Stimulated activated memory B cell treated with anti-CD40 and anti-IgM and Interleukin-4, amounts not matched to agents 10 μg/mL and 1 μg/mL and 100 μg/mL, for 72 hours (primary cell): ENCODE data around the gene SLC15A4.

Source experiments
- ATAC-seq: fragments of 150-1000 bp; cut with Tn5 transposase; 2 replicates; pipeline ENCODE4 v1.10.0; 2021
- H3K27ac Mint-ChIP-seq: one replicate; pipeline ENCODE4 v1.8.0; 2022; ENCODE audit warnings: mild to moderate bottlenecking, mixed read lengths
- H3K27me3 Mint-ChIP-seq: one replicate; pipeline ENCODE4 v1.8.0; 2022; ENCODE audit warnings: mixed read lengths
- H3K36me3 Mint-ChIP-seq: one replicate; pipeline ENCODE4 v1.8.0; 2022; ENCODE audit warnings: mixed read lengths
- H3K4me1 Mint-ChIP-seq: one replicate; pipeline ENCODE4 v1.8.0; 2022; ENCODE audit warnings: mixed read lengths
- H3K4me3 Mint-ChIP-seq: one replicate; pipeline ENCODE4 v1.8.0; 2022; ENCODE audit warnings: mild to moderate bottlenecking, moderate library complexity, mixed read lengths
- H3K9me3 Mint-ChIP-seq: one replicate; pipeline ENCODE4 v1.8.0; 2022; ENCODE audit warnings: mixed read lengths

Gene SLC15A4

GRCh38 chr12:128779901-128780300 lies 43.9 kb downstream of the SLC15A4 start:
- Mint-ChIP-seq H3K36me3 (no peaks in the 10 kb centered on the region), H3K4me1 (peaks cover 23% of the 10 kb centered on the region), H3K27me3 (no peaks in the 10 kb centered on the region), H3K4me3 (no peak overlapping the region), H3K27ac (no peak overlapping the region), H3K9me3 (peaks cover 2% of the 10 kb centered on the region)
- ATAC-seq, result no peak

GRCh38 chr12:128772249-128772648 lies 51.5 kb downstream of the SLC15A4 start:
- H3K4me3 Mint-ChIP-seq, result no peak overlapping the region
- H3K27me3 Mint-ChIP-seq, result peaks cover 13% of the 10 kb centered on the region
- no peaks in the 10 kb centered on the region for H3K36me3 Mint-ChIP-seq
- no peak for ATAC-seq
- H3K27ac Mint-ChIP-seq, result no peak overlapping the region
- no peaks in the 10 kb centered on the region for H3K4me1 Mint-ChIP-seq
- no peaks in the 10 kb centered on the region for H3K9me3 Mint-ChIP-seq

GRCh38 chr12:128771681-128772080 lies 52.1 kb downstream of the SLC15A4 start:
- H3K4me3 Mint-ChIP-seq, result no peak overlapping the region
- H3K9me3 Mint-ChIP-seq, result no peaks in the 10 kb centered on the region
- H3K4me1 Mint-ChIP-seq, result no peaks in the 10 kb centered on the region
- peaks cover 19% of the 10 kb centered on the region for H3K27me3 Mint-ChIP-seq
- ATAC-seq, result no peak
- no peaks in the 10 kb centered on the region for H3K36me3 Mint-ChIP-seq
- H3K27ac Mint-ChIP-seq, result no peak overlapping the region

GRCh38 chr12:128767518-128767917 lies 56.2 kb downstream of the SLC15A4 start:
- H3K9me3 Mint-ChIP-seq, result no peaks in the 10 kb centered on the region
- no peak for ATAC-seq
- H3K36me3 Mint-ChIP-seq, result no peaks in the 10 kb centered on the region
- H3K4me3 Mint-ChIP-seq, result no peak overlapping the region
- H3K4me1 Mint-ChIP-seq, result no peaks in the 10 kb centered on the region
- no peak overlapping the region for H3K27ac Mint-ChIP-seq
- peaks cover 54% of the 10 kb centered on the region for H3K27me3 Mint-ChIP-seq

GRCh38 chr12:128766738-128767501 lies 56.8 kb downstream of the SLC15A4 start:
- no peaks in the 10 kb centered on the region for H3K4me1 Mint-ChIP-seq
- peaks cover 60% of the 10 kb centered on the region for H3K27me3 Mint-ChIP-seq
- no peak overlapping the region for H3K4me3 Mint-ChIP-seq
- H3K36me3 Mint-ChIP-seq, result no peaks in the 10 kb centered on the region
- H3K27ac Mint-ChIP-seq, result no peak overlapping the region
- no peak for ATAC-seq
- no peaks in the 10 kb centered on the region for H3K9me3 Mint-ChIP-seq

- ATAC-seq, result no peak
- H3K27ac Mint-ChIP-seq, result no peak overlapping the region
- no peak overlapping the region for H3K4me3 Mint-ChIP-seq
- H3K36me3 Mint-ChIP-seq, result no peaks in the 10 kb centered on the region
- H3K9me3 Mint-ChIP-seq, result no peaks in the 10 kb centered on the region
- peaks cover 76% of the 10 kb centered on the region for H3K27me3 Mint-ChIP-seq
- H3K4me1 Mint-ChIP-seq, result no peaks in the 10 kb centered on the region
Observed at GRCh38 chr12:128763395-128763794, 60.4 kb downstream of the SLC15A4 start.

- H3K4me1 Mint-ChIP-seq, result no peaks in the 10 kb centered on the region
- H3K4me3 Mint-ChIP-seq, result no peak overlapping the region
- H3K27ac Mint-ChIP-seq, result no peak overlapping the region
- ATAC-seq, result no peak
- peaks cover 65% of the 10 kb centered on the region for H3K27me3 Mint-ChIP-seq
- no peaks in the 10 kb centered on the region for H3K9me3 Mint-ChIP-seq
- H3K36me3 Mint-ChIP-seq, result no peaks in the 10 kb centered on the region
Observed at GRCh38 chr12:128761379-128761790, 62.4 kb downstream of the SLC15A4 start.

GRCh38 chr12:128755566-128755965 lies 68.2 kb downstream of the SLC15A4 start:
- Mint-ChIP-seq H3K4me1 (no peaks in the 10 kb centered on the region), H3K36me3 (no peaks in the 10 kb centered on the region), H3K9me3 (no peaks in the 10 kb centered on the region), H3K27ac (no peak overlapping the region), H3K27me3 (peaks cover 24% of the 10 kb centered on the region), H3K4me3 (no peak overlapping the region)
- ATAC-seq, result no peak

GRCh38 chr12:128754275-128754674 lies 69.5 kb downstream of the SLC15A4 start:
- Mint-ChIP-seq H3K36me3 (no peaks in the 10 kb centered on the region), H3K4me1 (no peaks in the 10 kb centered on the region), H3K27ac (no peak overlapping the region), H3K9me3 (no peaks in the 10 kb centered on the region), H3K4me3 (no peak overlapping the region), H3K27me3 (peaks cover 15% of the 10 kb centered on the region)
- ATAC-seq, result no peak

GRCh38 chr12:128753438-128753837 lies 70.3 kb downstream of the SLC15A4 start:
- Mint-ChIP-seq H3K4me1 (no peaks in the 10 kb centered on the region), H3K27ac (no peak overlapping the region), H3K36me3 (no peaks in the 10 kb centered on the region), H3K27me3 (peaks cover 15% of the 10 kb centered on the region), H3K9me3 (no peaks in the 10 kb centered on the region), H3K4me3 (no peak overlapping the region)
- ATAC-seq, result no peak

GRCh38 chr12:128752386-128752785 lies 71.4 kb downstream of the SLC15A4 start:
- no peak overlapping the region for H3K27ac Mint-ChIP-seq
- H3K4me3 Mint-ChIP-seq, result no peak overlapping the region
- H3K4me1 Mint-ChIP-seq, result no peaks in the 10 kb centered on the region
- no peak for ATAC-seq
- H3K27me3 Mint-ChIP-seq, result peaks cover 15% of the 10 kb centered on the region
- H3K36me3 Mint-ChIP-seq, result no peaks in the 10 kb centered on the region
- H3K9me3 Mint-ChIP-seq, result no peaks in the 10 kb centered on the region

GRCh38 chr12:128747441-128747840 lies 76.3 kb downstream of the SLC15A4 start:
- no peak for ATAC-seq
- Mint-ChIP-seq H3K36me3 (no peaks in the 10 kb centered on the region), H3K27me3 (peaks cover 23% of the 10 kb centered on the region), H3K4me1 (no peaks in the 10 kb centered on the region), H3K4me3 (no peak overlapping the region), H3K9me3 (peaks cover 3% of the 10 kb centered on the region), H3K27ac (no peak overlapping the region)

- Mint-ChIP-seq H3K4me1 (no peaks in the 10 kb centered on the region), H3K9me3 (peaks cover 3% of the 10 kb centered on the region), H3K27ac (no peak overlapping the region), H3K4me3 (no peak overlapping the region), H3K36me3 (no peaks in the 10 kb centered on the region), H3K27me3 (peaks cover 30% of the 10 kb centered on the region)
- ATAC-seq, result no peak
Observed at GRCh38 chr12:128745772-128746689, 77.7 kb downstream of the SLC15A4 start.

- Mint-ChIP-seq H3K9me3 (peaks cover 10% of the 10 kb centered on the region), H3K27ac (no peak overlapping the region), H3K36me3 (no peaks in the 10 kb centered on the region), H3K4me3 (no peak overlapping the region), H3K27me3 (peaks cover 30% of the 10 kb centered on the region), H3K4me1 (no peaks in the 10 kb centered on the region)
- no peak for ATAC-seq
Observed at GRCh38 chr12:128743916-128744315, 79.8 kb downstream of the SLC15A4 start.
